Left colon (tissue), 2 donors: ENCODE data around the gene SYNE3. TPM values are rescaled to one million over a fixed set of nuclear protein-coding genes. Genes with fewer than 3 reads are reported as not detected.

ENCODE experiments used
- ATAC-seq: fragments of 200-7000 bp; cut with Tn5 transposase; one replicate; pipeline ENCODE4 v1.9.1; 2020; ENCODE audit warnings: mild to moderate bottlenecking, moderate library complexity
- DNase-seq, 2 donors: peaks; one replicate each; pipeline ENCODE4 v3.0.0-alpha.2; 2020
- intact Hi-C, 2 donors: fragments of 100-400 bp; cut with DNase I in 1 of 2; cut with micrococcal nuclease in 1 of 2; formaldehyde crosslinking; loops; one replicate each; pipeline versions ENCODE4 v1.11.2 to v1.14.0; 2022; cut with DNase I, micrococcal nuclease
- long read RNA-seq: library from polyadenylated mRNA; unstranded; transcript quantifications from one replicate; pipeline ENCODE4 v2.0.0, GENCODE V29; 2021
- total RNA-seq, 2 donors: library from RNA; stranded (reverse); fragmentation: NEBNext Ultra II Directional; extraction: Animal tissue kit (Norgen Biotek cat#: 25700); gene quantifications; one replicate each; pipeline ENCODE4 v1.2.1, GENCODE V29; 2021
- donor health status: DM: no; HTN: no; CAD: no.
- donor health status: DM: yes; HTN: yes; CAD: no.

SYNE3 gene
- total RNA-seq = 10 to 100 TPM; 11.6 to 12.1 TPM
- long read RNA-seq, partial matches to known transcripts = 1 of 1 reads
- long read RNA-seq, other reads (novel, unspliced or antisense) = 0 of 1 reads

DNA sequence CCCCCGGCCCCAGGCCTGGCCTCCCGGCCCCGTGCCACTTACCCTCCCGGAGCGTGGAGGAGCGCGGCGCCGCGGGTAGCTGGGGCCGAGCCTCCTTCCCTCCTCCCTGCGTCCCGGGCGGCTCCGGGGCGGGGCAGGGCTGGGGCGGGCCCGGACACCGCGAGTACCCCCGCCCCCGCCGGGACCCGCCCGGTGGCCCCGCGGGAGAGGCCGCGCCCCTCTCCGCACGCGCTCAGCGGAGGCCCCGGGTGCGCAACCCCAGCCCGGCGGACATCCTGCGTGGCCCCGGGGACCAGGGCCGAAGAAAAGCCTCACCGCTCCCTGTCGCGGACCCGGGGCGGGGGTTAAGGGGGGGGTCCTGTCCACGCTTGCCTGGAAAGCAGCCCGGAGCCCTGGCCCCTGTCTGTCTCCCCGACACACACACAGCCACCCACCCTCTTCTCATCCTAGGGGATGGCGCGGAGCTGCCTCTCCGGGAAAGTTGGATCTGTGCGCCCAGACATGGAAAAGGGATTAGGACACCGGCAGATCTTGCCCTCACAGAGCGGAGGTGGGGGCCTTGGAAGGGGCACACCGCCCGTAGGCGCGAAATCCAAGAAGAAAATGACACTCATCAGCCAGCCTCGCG lies at the start of gene SYNE3:
TSS of gene SYNE3 (minus strand) at position 97 of the 628 bp plus-strand sequence. CDS start 40,829 bp downstream, outside the sequence.
- peak; percentile 87 for ATAC-seq
- peak; percentile 71 to 81 for DNase-seq
- intact Hi-C loops = no loop called here

DNA sequence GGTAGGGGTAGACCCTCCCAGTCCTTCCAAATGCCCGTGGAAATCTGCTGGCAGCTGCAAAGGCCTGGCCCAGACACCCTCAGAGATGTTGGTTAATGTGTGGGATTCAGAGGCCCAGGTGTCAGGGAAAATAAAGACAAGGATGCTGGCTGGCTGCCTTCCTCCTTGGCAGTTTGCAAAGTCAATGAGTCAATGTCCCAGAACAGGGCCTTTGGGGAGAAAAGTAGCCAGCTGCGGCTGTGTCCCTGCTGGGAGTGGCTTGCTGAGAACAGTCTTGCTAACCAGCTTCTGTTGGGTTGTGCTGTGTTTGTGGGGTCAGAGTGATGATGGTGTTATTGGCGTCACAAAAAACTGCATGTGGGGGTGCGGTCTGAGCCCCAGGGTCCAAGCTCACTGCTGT lies 47.6 kb upstream of the SYNE3 start:
- intact Hi-C loops = loop anchor here in 1 of 2 donors (5.0 to 10.0 kb wide), 3 partner anchors 208 to 871 kb away; no protein-coding TSS in a partner anchor

GRCh38 chr14:95562892-95563685 lies 46.6 kb upstream of the SYNE3 start:
- DNase-seq = peak in 1 of 2 donors; percentile 16
- intact Hi-C loops = loop anchor here in 1 of 2 donors (5.0 to 10.0 kb wide), 3 partner anchors 209 to 872 kb away; no protein-coding TSS in a partner anchor
- peak; percentile 68 for ATAC-seq

More for the DNA sequence above, 47.6 kb upstream of the SYNE3 start:
- DNase-seq (no peak), ATAC-seq (no peak)

DNA sequence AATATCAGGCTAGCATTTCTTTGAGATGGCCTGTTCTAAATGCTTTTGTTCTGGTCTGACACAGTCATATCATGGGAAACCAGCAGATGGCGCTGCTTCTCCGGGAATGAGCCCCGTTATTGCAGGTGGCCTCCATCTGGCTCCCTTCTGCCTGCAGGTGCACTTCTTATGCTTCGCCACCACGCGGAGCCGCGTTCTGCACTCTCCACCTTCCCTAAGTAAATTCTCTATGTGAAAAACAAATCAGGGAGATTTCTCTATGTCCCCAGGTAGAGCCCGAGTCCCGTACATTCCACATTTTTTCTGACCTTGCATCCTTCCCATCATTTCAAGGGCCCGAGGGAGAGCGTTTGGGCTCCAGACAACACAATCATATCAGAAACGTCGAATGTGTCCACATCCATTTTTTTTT lies 44.6 kb upstream of the SYNE3 start:
- peak; percentile 99 for ATAC-seq
- intact Hi-C loops = loop anchor here in 1 of 2 donors (5.0 to 10.0 kb wide), 3 partner anchors 211 to 874 kb away; no protein-coding TSS in a partner anchor
- peak; percentile 80 to 93 for DNase-seq

DNA sequence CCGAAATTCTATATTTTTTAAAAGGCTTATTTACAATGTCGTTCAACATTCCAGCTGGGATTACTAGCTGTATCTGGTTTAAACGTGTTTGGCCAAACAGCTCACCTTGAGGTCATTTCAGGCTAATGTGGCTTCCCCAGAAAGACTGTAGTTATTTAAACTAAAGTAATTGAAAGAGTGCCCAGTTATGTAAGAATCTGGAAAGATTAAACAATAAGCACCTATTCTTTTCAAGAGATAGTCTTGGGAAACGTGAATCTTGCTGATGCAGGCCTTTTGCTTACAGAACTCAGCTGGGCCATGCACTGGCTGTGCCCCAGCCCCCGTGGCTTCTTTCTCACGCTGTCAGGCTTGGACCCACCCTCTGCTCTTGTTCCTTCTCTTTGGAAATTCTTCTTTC lies 42.8 kb upstream of the SYNE3 start:
- intact Hi-C loops = no loop called here

GRCh38 chr14:95557832-95558231 lies 41.4 kb upstream of the SYNE3 start:
- intact Hi-C loops = no loop called here
- ATAC-seq (no peak), DNase-seq (no peak)

More for the DNA sequence above, 42.8 kb upstream of the SYNE3 start:
- no peak for ATAC-seq
- no peak for DNase-seq

DNA sequence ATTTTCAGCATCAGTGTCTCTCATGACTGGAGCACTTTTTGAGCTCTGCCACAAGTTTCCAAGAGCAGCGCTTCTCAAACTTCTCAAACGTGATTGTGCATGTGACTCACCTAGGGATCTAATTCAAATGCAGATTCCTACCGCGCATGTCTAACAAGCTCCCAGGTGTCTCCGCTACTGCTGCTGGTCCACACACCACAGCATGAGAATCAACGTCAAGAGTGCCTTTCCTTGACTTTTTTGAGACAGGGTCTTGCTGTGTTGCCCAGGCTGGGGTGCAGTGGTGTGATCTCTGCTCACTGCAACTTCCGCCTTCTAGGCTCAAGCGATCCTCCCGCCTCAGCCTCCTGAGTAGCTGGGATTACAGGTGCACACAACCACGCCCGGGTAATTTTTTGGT lies 40.8 kb upstream of the SYNE3 start:
- ATAC-seq (no peak), DNase-seq (no peak)
- intact Hi-C loops = no loop called here

- intact Hi-C loops = no loop called here
- no peak for ATAC-seq
- DNase-seq = no peak
Measured at GRCh38 chr14:95555053-95555452, 38.6 kb upstream of the SYNE3 start.

GRCh38 chr14:95553141-95553540 lies 36.7 kb upstream of the SYNE3 start:
- DNase-seq (no peak), ATAC-seq (no peak)
- intact Hi-C loops = no loop called here

GRCh38 chr14:95551435-95551834 lies 35.0 kb upstream of the SYNE3 start:
- ATAC-seq (no peak), DNase-seq (no peak)
- intact Hi-C loops = no loop called here

GRCh38 chr14:95549656-95550585 lies 33.5 kb upstream of the SYNE3 start:
- ATAC-seq (peak; percentile 94), DNase-seq (peak; percentile 62 to 65)
- intact Hi-C loops = no loop called here

GRCh38 chr14:95548328-95548929 lies 32.0 kb upstream of the SYNE3 start:
- intact Hi-C loops = no loop called here
- ATAC-seq = no peak
- DNase-seq = no peak

GRCh38 chr14:95547626-95548327 lies 31.3 kb upstream of the SYNE3 start:
- intact Hi-C loops = no loop called here
- no peak for ATAC-seq
- no peak for DNase-seq

GRCh38 chr14:95547272-95547625 lies 30.8 kb upstream of the SYNE3 start:
- intact Hi-C loops = no loop called here
- ATAC-seq = no peak
- DNase-seq = no peak

DNA sequence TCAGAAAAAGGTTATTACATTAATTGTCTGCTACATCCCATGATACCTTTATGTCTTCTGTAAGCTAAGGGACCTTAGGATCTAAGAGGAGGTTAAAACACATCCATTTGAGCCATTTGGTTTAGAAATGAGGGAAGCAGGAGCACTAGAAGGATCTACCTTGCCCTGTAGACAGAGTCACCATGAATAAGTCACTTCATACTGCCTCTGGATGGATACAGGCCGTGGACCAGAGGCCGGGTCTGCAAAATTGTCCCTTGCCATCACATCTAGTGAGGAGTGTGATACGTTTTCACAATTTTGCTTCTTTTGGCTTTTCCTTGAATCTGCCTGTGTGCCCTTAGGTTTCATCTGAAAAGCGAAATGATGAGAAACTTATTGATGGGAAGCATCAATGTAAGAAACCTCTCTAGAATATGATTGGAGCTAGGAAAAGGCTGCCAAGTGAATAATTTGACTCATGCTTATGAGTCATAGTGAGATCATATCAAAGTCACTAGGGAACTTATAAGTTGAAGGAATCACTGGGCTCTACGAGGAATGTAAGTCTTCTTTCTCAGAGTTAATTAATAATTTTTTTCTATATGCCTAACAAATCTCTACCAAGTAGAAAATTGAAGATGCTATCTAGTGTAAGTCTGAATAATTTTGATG lies 29.2 kb upstream of the SYNE3 start:
- DNase-seq (no peak), ATAC-seq (no peak)

DNA sequence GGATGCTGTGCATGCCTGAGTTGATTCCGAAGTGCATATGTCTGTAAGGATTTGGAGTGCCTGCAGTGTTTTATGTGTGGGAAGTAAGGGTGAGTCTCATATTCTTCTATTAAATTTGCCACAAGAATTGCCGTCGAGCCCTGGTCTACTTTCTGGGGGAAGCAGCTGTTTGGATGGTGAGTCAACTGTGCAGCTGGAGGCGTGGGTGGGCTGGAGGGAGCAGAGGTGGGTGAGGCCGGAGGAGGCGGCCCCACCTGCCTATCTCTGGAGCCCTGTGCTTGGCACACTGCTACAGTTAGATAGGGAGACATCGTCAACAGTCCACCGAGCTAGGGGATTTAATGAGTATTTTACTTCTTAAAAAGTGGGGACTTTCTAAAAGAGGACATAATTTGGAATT lies 28.1 kb upstream of the SYNE3 start:
- intact Hi-C loops = no loop called here
- no peak for DNase-seq
- no peak for ATAC-seq

More for the DNA sequence above, 29.2 kb upstream of the SYNE3 start:
- intact Hi-C loops = no loop called here

GRCh38 chr14:95543021-95543420 lies 26.6 kb upstream of the SYNE3 start:
- no peak for ATAC-seq
- no peak for DNase-seq
- intact Hi-C loops = no loop called here
